HG02759 (cell line): Measurements from ENCODE around the gene ZNF414.

Source experiments
- ATAC-seq: cut with Tn5 transposase; IDR thresholded peaks from one replicate; pipeline ENCODE4 v1.9.1; 2021; ENCODE audit warnings: mild to moderate bottlenecking, moderate library complexity; ENCODE audit not compliant: unreplicated experiment

The ZNF414 gene

DNA sequence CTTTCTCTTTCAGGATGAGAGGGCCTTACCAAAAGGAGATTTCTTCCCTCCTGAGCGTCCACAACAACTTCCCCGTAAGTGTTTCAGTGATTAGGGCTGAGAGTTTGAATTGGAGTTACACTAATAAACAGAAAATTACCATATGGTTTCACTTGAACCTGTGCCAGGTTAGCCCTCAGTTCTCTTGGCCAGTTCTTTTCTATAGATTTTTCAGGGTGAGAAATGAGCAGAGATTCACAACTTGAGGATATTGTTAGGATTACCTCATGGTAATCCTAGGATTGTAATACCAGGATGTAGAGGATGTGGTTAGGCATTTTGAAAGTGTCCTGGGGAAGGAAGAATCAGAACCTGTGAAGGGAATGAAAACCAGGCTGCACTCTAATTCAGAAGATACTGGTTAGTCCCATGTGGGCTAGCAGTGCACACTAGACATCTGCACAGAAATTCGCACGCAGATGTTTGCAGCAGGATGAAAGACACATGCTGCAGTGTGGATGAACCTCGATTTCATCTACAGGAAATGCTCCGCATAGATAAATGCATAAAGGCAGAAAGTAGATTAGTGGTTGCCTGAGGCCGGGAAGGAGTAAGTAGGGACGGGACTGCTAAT lies 45.1 kb downstream of the ZNF414 start:
- ATAC-seq = no peak

DNA sequence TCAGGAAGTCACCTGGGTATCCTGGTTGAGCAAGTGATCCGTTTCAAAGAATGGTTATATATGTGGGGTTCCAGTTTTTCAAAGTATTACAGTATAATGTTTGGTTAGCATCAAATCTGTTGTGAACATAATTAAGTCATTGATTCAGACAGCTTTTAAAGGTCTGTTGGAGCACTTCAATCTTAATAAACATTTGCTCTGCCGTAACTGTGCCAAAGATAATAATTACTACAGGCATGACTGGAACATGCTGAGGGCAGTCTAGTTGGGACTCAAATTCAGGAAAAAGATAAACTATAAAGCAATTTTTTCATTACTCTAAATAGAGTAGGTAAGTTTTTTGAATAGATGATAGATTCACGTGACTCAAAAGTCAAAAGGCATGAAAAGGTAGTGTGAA lies 45.8 kb downstream of the ZNF414 start:
- ATAC-seq = no peak

DNA sequence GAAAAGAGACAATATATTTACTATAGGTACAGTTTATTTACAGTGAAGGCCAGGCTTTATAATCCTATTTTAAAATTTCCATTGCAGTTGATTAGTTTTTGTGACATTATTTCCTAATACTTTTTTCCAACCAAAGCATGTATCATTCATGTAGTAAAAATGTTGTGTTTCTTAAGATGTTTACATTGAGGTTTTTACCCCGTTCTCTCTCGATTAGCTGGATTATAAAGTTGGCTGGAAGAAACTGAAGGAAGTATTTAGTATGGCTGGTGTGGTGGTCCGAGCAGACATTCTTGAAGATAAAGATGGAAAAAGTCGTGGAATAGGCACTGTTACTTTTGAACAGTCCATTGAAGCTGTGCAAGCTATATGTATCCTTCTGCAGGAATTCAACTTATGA lies 47.9 kb downstream of the ZNF414 start:
- ATAC-seq = no peak

DNA sequence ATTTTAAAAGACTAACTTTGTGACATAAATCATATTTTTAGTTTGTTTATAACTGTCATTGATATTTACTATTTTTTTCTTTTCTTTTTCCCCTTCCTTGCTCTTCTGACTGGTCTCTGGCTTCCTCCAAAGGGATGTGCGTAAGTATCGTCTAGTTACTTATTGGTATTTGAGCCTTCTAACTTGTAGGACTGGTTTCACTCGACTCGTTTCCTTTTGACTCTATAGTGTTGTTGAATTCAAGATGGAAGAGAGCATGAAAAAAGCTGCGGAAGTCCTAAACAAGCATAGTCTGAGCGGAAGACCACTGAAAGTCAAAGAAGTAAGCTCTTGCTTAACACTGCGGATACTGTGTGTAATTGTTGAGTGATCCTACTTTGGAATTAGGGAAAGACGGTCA lies 50.6 kb downstream of the ZNF414 start:
- no peak for ATAC-seq

DNA sequence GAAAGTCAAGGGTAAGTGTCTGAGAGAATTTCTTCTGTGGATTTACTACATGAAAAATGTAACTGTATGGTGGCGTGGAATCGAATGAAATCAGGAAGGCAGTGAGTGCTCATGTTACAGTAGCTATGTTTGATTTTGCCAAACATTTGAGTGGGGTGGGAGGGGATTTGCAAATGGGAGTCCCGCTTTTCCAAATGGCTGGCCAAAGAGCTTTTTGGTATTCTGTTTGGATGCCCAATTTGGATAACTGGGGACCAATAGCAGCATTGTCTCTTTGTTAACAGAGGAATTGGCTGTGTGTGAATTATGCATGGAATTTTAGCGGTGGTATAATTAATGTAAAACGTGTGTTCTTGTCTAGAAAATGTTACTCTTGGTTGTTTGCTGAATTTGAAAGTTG lies 51.4 kb downstream of the ZNF414 start:
- no peak for ATAC-seq

DNA sequence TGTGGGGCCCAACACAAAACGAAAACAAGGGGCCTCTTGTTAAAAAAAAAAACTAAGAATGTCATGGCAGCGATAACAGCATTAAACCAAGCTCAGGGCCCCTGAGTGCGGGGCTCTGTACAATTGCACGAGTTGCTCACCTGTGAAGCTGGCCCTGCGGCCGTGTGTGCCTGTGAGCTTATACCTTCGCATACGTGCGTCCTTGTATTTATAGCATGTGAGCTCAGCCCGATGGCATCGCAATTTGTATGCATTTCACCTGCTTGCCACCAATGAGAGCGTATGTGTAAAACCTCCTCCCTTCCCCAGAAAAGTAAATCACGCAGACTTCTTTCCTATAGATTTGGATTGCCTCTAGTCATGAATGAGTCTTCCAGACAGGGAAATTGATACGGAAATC lies 52.1 kb downstream of the ZNF414 start:
- ATAC-seq = no peak

DNA sequence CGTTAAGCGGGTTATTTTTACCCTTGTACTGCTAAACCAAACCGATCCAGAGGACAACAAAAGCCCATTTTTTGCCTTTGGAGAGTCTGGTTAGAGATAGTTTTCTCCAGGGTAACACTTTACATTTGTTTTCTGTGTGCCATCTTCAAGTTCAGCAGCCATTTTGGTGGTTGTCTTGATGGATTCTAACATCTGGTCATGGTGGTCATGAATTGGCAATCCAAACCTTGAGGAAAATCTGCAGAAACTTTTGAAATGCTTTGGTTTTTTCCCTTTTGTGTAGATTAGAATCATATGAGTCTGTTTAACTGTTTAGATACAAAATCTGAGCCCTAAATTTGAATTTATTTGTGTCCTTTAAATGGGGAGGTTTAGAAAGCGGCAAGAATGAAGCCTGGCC lies 52.6 kb downstream of the ZNF414 start:
- no peak for ATAC-seq

DNA sequence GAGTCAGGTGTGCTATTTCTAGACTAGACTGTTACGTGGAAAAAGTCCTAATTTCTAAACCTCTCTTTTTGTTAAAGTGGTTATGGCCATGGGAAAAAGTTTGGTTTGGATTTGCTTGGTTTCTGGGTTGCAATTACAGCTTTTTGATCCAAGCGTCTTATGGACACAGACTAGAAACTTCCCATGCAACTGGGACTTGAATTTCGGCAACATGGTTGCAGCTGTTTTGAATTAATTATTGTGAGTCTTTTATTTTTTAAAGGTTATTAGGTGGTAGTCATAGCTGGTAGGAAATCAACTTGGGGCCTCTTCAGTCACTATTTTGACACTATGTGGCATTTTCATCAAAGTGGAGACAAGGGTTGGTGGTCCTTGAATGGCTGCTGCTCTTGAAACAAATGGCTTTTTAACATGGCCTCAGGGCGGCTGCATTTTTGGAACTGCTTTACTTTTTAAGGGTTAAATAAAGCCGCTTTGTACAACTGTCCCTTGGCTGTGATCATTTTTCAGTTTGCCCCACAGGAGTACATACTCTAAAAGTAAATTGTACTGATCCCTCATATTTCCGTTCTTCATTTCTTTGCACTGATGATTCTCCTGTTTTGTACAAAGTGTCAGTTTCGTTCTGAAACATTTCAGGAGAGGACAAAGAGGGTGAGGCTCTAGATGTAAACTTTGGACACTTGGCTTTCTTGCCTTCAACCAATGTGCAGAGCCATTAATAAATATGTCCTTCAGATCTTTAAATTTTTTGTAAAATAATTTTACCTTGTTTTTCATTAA lies 53.3 kb downstream of the ZNF414 start:
- ATAC-seq = no peak
